ENCODE data around the gene G6PC3.

Gene G6PC3

GRCh38 chr17:44122816-44123355 is 52.4 kb downstream of the G6PC3 start:
- DNase-seq (ENCODE audit: low spot score) = no peak

- peak; percentile 90 for DNase-seq (ENCODE audit: low spot score)
Observed at GRCh38 chr17:44123356-44124117, 53.0 kb downstream of the G6PC3 start, which contains the start of gene HDAC5. TSS of gene HDAC5 (minus strand) at chr17:44123641. CDS start at chr17:44117515, 6,126 bp downstream.

- DNase-seq (ENCODE audit: low spot score) = no peak
Observed at GRCh38 chr17:44124118-44124438, 53.5 kb downstream of the G6PC3 start.

Measured in kidney capillary endothelial cell (primary cell).